GM23338 (cell line): ENCODE results near the gene ZNF536. TPM values are rescaled to one million over a fixed set of nuclear protein-coding genes. Genes with fewer than 3 reads are reported as not detected.

Experiments used
- ATAC-seq: fragments of 200-7000 bp; cut with Tn5 transposase; 3 replicates; pipeline ENCODE4 v1.9.1; 2020
- DNase-seq: peaks from one replicate; pipeline ENCODE4 v3.0.0-alpha.2; 2015; ENCODE audit warnings: low spot score
- H2AFZ ChIP-seq: fragments of 200-600 bp; sonication (generic); 2 replicates; pipeline ENCODE4 v1.8.0; 2016; ENCODE audit warnings: antibody characterized with exemption, mild to moderate bottlenecking, moderate library complexity
- H3F3A ChIP-seq: fragments of 200-600 bp; sonication (generic); replicated peaks from 2 replicates; pipeline ENCODE4 v1.8.0; 2017; ENCODE audit warnings: antibody characterized with exemption, mixed run types, low read depth
- H3K27ac ChIP-seq: fragments of 200-600 bp; sonication (generic); 2 replicates; pipeline ENCODE4 v1.6.1; 2016; ENCODE audit warnings: low read depth
- H3K27me3 ChIP-seq: fragments of 200-600 bp; sonication (generic); 2 replicates; pipeline ENCODE4 v1.8.0; 2016; ENCODE audit warnings: mild to moderate bottlenecking, mixed run types, moderate library complexity; ENCODE audit not compliant: insufficient read depth
- H3K36me3 ChIP-seq: fragments of 200-600 bp; sonication (generic); 2 replicates; pipeline ENCODE4 v1.8.0; 2016; ENCODE audit warnings: mild to moderate bottlenecking; ENCODE audit not compliant: insufficient read depth
- H3K4me1 ChIP-seq: fragments of 200-600 bp; sonication (generic); 2 replicates; pipeline ENCODE4 v1.8.0; 2016; ENCODE audit warnings: mild to moderate bottlenecking, moderate library complexity; ENCODE audit not compliant: insufficient read depth
- H3K4me2 ChIP-seq: fragments of 200-600 bp; sonication (generic); 2 replicates; pipeline ENCODE4 v1.7.1; 2017; ENCODE audit warnings: mixed run types
- H3K4me3 ChIP-seq: fragments of 200-600 bp; sonication (generic); 2 replicates; pipeline ENCODE4 v1.6.1; 2016; ENCODE audit warnings: mixed run types
- H3K79me2 ChIP-seq: fragments of 200-600 bp; sonication (generic); replicated peaks from 2 replicates; pipeline ENCODE4 v1.8.0; 2017; ENCODE audit warnings: mild to moderate bottlenecking; ENCODE audit not compliant: insufficient read depth
- H3K9me2 ChIP-seq: fragments of 200-600 bp; sonication (generic); 2 replicates; pipeline ENCODE4 v1.8.0; 2017; ENCODE audit not compliant: insufficient read depth
- H4K20me1 ChIP-seq: fragments of 200-600 bp; sonication (generic); replicated peaks from 2 replicates; pipeline ENCODE4 v1.8.0; 2017; ENCODE audit warnings: mild to moderate bottlenecking; ENCODE audit not compliant: insufficient read depth
- H3K27ac Mint-ChIP-seq: 2 replicates; pipeline ENCODE4 v1.8.0; 2020; ENCODE audit warnings: inconsistent platforms, mild to moderate bottlenecking, moderate library complexity, mixed read lengths
- H3K27me3 Mint-ChIP-seq: 3 replicates; pipeline ENCODE4 v1.8.0; 2022; ENCODE audit warnings: low read depth, mild to moderate bottlenecking, moderate library complexity, mixed read lengths, inconsistent platforms; ENCODE audit not compliant: insufficient read depth, poor library complexity
- H3K36me3 Mint-ChIP-seq: 3 replicates; pipeline ENCODE4 v1.8.0; 2021; ENCODE audit warnings: low read depth, mild to moderate bottlenecking, inconsistent platforms, moderate library complexity, mixed read lengths
- H3K4me1 Mint-ChIP-seq: 3 replicates; pipeline ENCODE4 v1.8.0; 2020; ENCODE audit warnings: mild to moderate bottlenecking, inconsistent platforms, mixed read lengths
- H3K4me3 Mint-ChIP-seq: 3 replicates; pipeline ENCODE4 v1.8.0; 2021; ENCODE audit warnings: moderate library complexity, mild to moderate bottlenecking, inconsistent platforms, mixed read lengths
- H3K9me3 Mint-ChIP-seq: 3 replicates; pipeline ENCODE4 v1.8.0; 2020; ENCODE audit warnings: moderate library complexity, mild to moderate bottlenecking, inconsistent platforms, mixed read lengths
- EZH2 ChIP-seq: fragments of 200-600 bp; sonication (generic); IDR thresholded peaks from one replicate; pipeline ENCODE4 v1.8.0; 2017; ENCODE audit warnings: antibody characterized with exemption, mild to moderate bottlenecking, low read depth; ENCODE audit not compliant: unreplicated experiment
- EZH2phosphoT487 ChIP-seq: fragments of 200-600 bp; sonication (generic); IDR thresholded peaks from one replicate; pipeline ENCODE4 v1.8.1; 2018; ENCODE audit warnings: antibody characterized with exemption; ENCODE audit not compliant: unreplicated experiment
- JUNB ChIP-seq: IDR thresholded peaks from one replicate; pipeline ENCODE4 v1.6.1; 2016; ENCODE audit warnings: antibody characterized with exemption; ENCODE audit not compliant: unreplicated experiment
- NANOG ChIP-seq: IDR thresholded peaks from 2 replicates; pipeline ENCODE4 v1.6.1; 2016; ENCODE audit warnings: antibody characterized with exemption, borderline replicate concordance
- POLR2AphosphoS5 ChIP-seq: IDR thresholded peaks from 2 replicates; pipeline ENCODE4 v1.6.1; 2016; ENCODE audit warnings: antibody characterized with exemption, low read depth
- REST ChIP-seq: IDR thresholded peaks from one replicate; pipeline ENCODE4 v1.6.1; 2018; ENCODE audit warnings: antibody characterized with exemption; ENCODE audit not compliant: unreplicated experiment
- STAT1 ChIP-seq: IDR thresholded peaks from one replicate; pipeline ENCODE4 v1.6.1; 2016; ENCODE audit warnings: antibody characterized with exemption; ENCODE audit not compliant: unreplicated experiment
- ZNF114 ChIP-seq: fragments of 250-450 bp; sonication (Bioruptor Pico); IDR thresholded peaks from 2 replicates; pipeline ENCODE4 v1.5.0; 2020; ENCODE audit warnings: mild to moderate bottlenecking, moderate library complexity
- ZNF331 ChIP-seq: fragments of 250-450 bp; sonication (Bioruptor Pico); IDR thresholded peaks from 2 replicates; pipeline ENCODE4 v1.5.0; 2020; ENCODE audit warnings: low read depth, mild to moderate bottlenecking, moderate library complexity
- polyA plus RNA-seq: library from polyadenylated mRNA; unstranded; fragments of >200 nt; fragmentation: Nextera tagmentation; extraction: Ambion mirVana; gene quantifications from 2 replicates; pipeline ENCODE4 v1.2.1, GENCODE V29; 2016
- total RNA-seq: library from RNA; depleted of rRNA; stranded (reverse); fragments of >200 nt; shearing (Covaris generic); gene quantifications from 2 replicates; pipeline ENCODE4 v1.2.3, GENCODE V29; 2014
- TF ChIP-seq, protein P1 (sequence below), 2 experiments: fragments of 200-600 bp in 1 of 2; sonication (generic) in 1 of 2; conservative IDR thresholded peaks; 2 replicates each; pipeline versions ENCODE4 v1.5.1 to v1.6.1; 2016 to 2017; ENCODE audit warnings: antibody characterized with exemption in 2 of 2, low read depth in 2 of 2, mild to moderate bottlenecking in 2 of 2, moderate library complexity in 1 of 2
- TF ChIP-seq, protein P2 (sequence below): IDR thresholded peaks from 2 replicates; pipeline ENCODE4 v1.6.1; 2016; ENCODE audit warnings: antibody characterized with exemption
- TF ChIP-seq, protein P3 (sequence below): fragments of 250-450 bp; sonication (Bioruptor Pico); IDR thresholded peaks from 2 replicates; pipeline ENCODE4 v1.5.0; 2020; ENCODE audit warnings: mild to moderate bottlenecking, moderate library complexity

The ZNF536 gene
- total and polyA plus RNA-seq, 2 experiments from 2014 or later = 0.07 TPM; not detected in 1

GRCh38 chr19:30596268-30596667 lies 224.1 kb downstream of the ZNF536 start (continued):
- TF ChIP-seq, protein P1, sequence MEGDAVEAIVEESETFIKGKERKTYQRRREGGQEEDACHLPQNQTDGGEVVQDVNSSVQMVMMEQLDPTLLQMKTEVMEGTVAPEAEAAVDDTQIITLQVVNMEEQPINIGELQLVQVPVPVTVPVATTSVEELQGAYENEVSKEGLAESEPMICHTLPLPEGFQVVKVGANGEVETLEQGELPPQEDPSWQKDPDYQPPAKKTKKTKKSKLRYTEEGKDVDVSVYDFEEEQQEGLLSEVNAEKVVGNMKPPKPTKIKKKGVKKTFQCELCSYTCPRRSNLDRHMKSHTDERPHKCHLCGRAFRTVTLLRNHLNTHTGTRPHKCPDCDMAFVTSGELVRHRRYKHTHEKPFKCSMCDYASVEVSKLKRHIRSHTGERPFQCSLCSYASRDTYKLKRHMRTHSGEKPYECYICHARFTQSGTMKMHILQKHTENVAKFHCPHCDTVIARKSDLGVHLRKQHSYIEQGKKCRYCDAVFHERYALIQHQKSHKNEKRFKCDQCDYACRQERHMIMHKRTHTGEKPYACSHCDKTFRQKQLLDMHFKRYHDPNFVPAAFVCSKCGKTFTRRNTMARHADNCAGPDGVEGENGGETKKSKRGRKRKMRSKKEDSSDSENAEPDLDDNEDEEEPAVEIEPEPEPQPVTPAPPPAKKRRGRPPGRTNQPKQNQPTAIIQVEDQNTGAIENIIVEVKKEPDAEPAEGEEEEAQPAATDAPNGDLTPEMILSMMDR (conservative IDR thresholded peaks at IDR 0.05; ENCODE audit: low read depth in 2 of 2) = no peak
- no peak for TF ChIP-seq NANOG
- TF ChIP-seq EZH2phosphoT487 = no peak
- no peak for TF ChIP-seq ZNF114
- TF ChIP-seq POLR2AphosphoS5 = no peak
- no peak for TF ChIP-seq REST
- TF ChIP-seq ZNF331 (CRISPR knock-in tag) = no peak
- TF ChIP-seq, protein P2, sequence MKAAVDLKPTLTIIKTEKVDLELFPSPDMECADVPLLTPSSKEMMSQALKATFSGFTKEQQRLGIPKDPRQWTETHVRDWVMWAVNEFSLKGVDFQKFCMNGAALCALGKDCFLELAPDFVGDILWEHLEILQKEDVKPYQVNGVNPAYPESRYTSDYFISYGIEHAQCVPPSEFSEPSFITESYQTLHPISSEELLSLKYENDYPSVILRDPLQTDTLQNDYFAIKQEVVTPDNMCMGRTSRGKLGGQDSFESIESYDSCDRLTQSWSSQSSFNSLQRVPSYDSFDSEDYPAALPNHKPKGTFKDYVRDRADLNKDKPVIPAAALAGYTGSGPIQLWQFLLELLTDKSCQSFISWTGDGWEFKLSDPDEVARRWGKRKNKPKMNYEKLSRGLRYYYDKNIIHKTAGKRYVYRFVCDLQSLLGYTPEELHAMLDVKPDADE = no peak
- TF ChIP-seq EZH2 = no peak
- TF ChIP-seq JUNB = no peak
- no peak for TF ChIP-seq STAT1

DNA sequence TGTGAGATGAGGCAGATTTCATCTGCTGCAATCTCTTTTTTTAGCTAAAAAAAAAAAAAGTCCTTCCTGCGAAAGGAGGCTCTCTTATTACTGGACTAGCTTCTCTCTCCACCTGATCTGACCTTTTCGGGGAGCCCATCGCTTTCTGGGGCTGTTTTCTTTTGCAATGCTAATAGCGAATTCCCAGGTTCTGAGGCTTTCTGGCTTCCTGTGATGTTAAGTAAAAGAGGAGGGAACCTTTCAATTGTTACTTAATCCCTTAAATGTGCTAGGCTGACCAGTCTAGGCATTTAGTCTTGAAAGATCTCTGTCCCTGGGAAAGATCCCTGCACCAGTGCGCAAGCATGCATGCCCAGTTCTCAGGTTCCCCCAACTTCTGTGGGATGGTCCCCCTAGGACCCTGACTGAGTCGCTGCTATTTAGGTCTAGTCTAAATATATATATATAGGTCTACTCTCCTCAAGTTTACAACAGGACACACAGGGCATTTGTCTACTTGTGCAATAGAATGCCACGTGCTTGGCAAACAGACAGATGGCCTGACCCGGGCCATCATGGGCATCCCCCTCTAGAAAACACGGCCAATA lies 224.7 kb downstream of the ZNF536 start:
- H3F3A ChIP-seq = no peaks in the 10 kb centered on the region
- no peaks in the 10 kb centered on the region for H3K36me3 Mint-ChIP-seq
- peaks cover 47% of the 10 kb centered on the region for H3K4me1 Mint-ChIP-seq
- H3K4me3 Mint-ChIP-seq = peak overlapping the region; percentile 48
- no peaks in the 10 kb centered on the region for H3K79me2 ChIP-seq
- peak overlapping the region; percentile 89 for H3K27ac Mint-ChIP-seq
- H2AFZ ChIP-seq = no peak overlapping the region
- H3K27ac ChIP-seq = peak overlapping the region; percentile 9; the same call in 1 of the 2 replicates
- H3K27me3 Mint-ChIP-seq = peaks cover 11% of the 10 kb centered on the region
- peaks cover 11% of the 10 kb centered on the region for H3K9me2 ChIP-seq
- H3K36me3 ChIP-seq = no peaks in the 10 kb centered on the region
- no peaks in the 10 kb centered on the region for H3K9me3 Mint-ChIP-seq
- H3K4me1 ChIP-seq = peaks cover 23% of the 10 kb centered on the region
- no peaks in the 10 kb centered on the region for H3K27me3 ChIP-seq
- H4K20me1 ChIP-seq = no peaks in the 10 kb centered on the region
- no peak overlapping the region for H3K4me3 ChIP-seq
- DNase-seq = peak; percentile 88
- H3K4me2 ChIP-seq = peak overlapping the region; percentile 22
- ATAC-seq = peak; percentile 89
- no peak for TF ChIP-seq JUNB
- TF ChIP-seq, protein P3, sequence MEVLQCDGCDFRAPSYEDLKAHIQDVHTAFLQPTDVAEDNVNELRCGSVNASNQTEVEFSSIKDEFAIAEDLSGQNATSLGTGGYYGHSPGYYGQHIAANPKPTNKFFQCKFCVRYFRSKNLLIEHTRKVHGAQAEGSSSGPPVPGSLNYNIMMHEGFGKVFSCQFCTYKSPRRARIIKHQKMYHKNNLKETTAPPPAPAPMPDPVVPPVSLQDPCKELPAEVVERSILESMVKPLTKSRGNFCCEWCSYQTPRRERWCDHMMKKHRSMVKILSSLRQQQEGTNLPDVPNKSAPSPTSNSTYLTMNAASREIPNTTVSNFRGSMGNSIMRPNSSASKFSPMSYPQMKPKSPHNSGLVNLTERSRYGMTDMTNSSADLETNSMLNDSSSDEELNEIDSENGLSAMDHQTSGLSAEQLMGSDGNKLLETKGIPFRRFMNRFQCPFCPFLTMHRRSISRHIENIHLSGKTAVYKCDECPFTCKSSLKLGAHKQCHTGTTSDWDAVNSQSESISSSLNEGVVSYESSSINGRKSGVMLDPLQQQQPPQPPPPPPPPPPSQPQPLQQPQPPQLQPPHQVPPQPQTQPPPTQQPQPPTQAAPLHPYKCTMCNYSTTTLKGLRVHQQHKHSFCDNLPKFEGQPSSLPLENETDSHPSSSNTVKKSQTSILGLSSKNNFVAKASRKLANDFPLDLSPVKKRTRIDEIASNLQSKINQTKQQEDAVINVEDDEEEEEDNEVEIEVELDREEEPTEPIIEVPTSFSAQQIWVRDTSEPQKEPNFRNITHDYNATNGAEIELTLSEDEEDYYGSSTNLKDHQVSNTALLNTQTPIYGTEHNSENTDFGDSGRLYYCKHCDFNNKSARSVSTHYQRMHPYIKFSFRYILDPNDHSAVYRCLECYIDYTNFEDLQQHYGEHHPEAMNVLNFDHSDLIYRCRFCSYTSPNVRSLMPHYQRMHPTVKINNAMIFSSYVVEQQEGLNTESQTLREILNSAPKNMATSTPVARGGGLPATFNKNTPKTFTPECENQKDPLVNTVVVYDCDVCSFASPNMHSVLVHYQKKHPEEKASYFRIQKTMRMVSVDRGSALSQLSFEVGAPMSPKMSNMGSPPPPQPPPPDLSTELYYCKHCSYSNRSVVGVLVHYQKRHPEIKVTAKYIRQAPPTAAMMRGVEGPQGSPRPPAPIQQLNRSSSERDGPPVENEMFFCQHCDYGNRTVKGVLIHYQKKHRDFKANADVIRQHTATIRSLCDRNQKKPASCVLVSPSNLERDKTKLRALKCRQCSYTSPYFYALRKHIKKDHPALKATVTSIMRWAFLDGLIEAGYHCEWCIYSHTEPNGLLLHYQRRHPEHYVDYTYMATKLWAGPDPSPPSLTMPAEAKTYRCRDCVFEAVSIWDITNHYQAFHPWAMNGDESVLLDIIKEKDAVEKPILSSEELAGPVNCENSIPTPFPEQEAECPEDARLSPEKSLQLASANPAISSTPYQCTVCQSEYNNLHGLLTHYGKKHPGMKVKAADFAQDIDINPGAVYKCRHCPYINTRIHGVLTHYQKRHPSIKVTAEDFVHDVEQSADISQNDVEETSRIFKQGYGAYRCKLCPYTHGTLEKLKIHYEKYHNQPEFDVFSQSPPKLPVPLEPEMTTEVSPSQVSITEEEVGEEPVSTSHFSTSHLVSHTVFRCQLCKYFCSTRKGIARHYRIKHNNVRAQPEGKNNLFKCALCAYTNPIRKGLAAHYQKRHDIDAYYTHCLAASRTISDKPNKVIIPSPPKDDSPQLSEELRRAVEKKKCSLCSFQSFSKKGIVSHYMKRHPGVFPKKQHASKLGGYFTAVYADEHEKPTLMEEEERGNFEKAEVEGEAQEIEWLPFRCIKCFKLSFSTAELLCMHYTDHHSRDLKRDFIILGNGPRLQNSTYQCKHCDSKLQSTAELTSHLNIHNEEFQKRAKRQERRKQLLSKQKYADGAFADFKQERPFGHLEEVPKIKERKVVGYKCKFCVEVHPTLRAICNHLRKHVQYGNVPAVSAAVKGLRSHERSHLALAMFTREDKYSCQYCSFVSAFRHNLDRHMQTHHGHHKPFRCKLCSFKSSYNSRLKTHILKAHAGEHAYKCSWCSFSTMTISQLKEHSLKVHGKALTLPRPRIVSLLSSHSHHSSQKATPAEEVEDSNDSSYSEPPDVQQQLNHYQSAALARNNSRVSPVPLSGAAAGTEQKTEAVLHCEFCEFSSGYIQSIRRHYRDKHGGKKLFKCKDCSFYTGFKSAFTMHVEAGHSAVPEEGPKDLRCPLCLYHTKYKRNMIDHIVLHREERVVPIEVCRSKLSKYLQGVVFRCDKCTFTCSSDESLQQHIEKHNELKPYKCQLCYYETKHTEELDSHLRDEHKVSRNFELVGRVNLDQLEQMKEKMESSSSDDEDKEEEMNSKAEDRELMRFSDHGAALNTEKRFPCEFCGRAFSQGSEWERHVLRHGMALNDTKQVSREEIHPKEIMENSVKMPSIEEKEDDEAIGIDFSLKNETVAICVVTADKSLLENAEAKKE (CRISPR knock-in tag) = no peak
